Body of pancreas (tissue), 4 donors: ENCODE measurements around the gene GRIK1. TPM values are rescaled to one million over a fixed set of nuclear protein-coding genes. Genes with fewer than 3 reads are reported as not detected.

Source experiments
- ATAC-seq: fragments of 150-250 bp; one replicate; pipeline ENCODE4 v1.9.1; 2016
- DNase-seq, 4 donors: peaks; one replicate each; pipeline ENCODE4 v3.0.0-alpha.2; 2019
- H3K27ac ChIP-seq, 4 donors: fragments of 200-600 bp; sonication (generic); 1 replicate in 3 of 4; 2 replicates in 1 of 4; pipeline versions ENCODE4 v1.5.1 to v1.6.1; 2016 to 2019; ENCODE audit warnings: mild to moderate bottlenecking in 1 of 4, mixed read lengths in 1 of 4, moderate library complexity in 1 of 4
- H3K27me3 ChIP-seq, 2 donors: fragments of 200-600 bp; sonication (generic); one replicate each; pipeline ENCODE4 v1.6.0; 2016; ENCODE audit warnings: mild to moderate bottlenecking in 1 of 2
- H3K36me3 ChIP-seq, 2 donors: fragments of 200-600 bp; sonication (generic); replicated peaks in 1 of 2; 2 replicates each; pipeline ENCODE4 v1.5.1; 2016; ENCODE audit warnings: low read depth in 2 of 2; ENCODE audit not compliant: insufficient read depth in 1 of 2
- H3K4me1 ChIP-seq: fragments of 200-600 bp; sonication (generic); one replicate; pipeline ENCODE4 v1.6.0; 2016
- H3K4me3 ChIP-seq, 2 donors: fragments of 200-600 bp; sonication (generic); 1 replicate in 1 of 2; 2 replicates in 1 of 2; pipeline ENCODE4 v1.5.1; 2016 to 2019
- H3K9me3 ChIP-seq, 3 donors: fragments of 200-600 bp; sonication (generic); 1 replicate in 2 of 3; 2 replicates in 1 of 3; pipeline ENCODE4 v1.5.1; 2016
- CTCF ChIP-seq, 7 experiments: fragments of 450-650 bp in 4 of 7; fragments of 200-600 bp in 3 of 7; sonication (generic) in 3 of 7; IDR thresholded peaks; one replicate each; pipeline ENCODE4 v1.5.1; 2016 to 2019; ENCODE audit warnings: antibody characterized with exemption in 7 of 7
- POLR2A ChIP-seq, 3 donors: fragments of 450-650 bp; IDR thresholded peaks; one replicate each; pipeline ENCODE4 v1.6.1; 2016; ENCODE audit warnings: antibody characterized with exemption in 3 of 3, mild to moderate bottlenecking in 2 of 3
- WGBS, 2 donors: methylation state at CpG; one replicate each; pipeline ENCODE4 v1.1.5; 2017; 5-methylcytosine and 5-hydroxymethylcytosine counted together
- intact Hi-C: fragments of 100-400 bp; cut with DNase I; formaldehyde crosslinking; loops from one replicate; pipeline ENCODE4 v1.15.1; 2023
- total RNA-seq, 2 donors: library from RNA; depleted of rRNA; stranded (reverse); fragments of >200 nt; gene quantifications; one replicate each; pipeline ENCODE4 v1.1.0, GENCODE V29; 2016

GRIK1 gene
- total RNA-seq, 2 donors from 2014 or later, result 0.66 TPM; not detected in 1

- no peak overlapping the region for H3K27ac ChIP-seq
- TF ChIP-seq POLR2A (IDR thresholded peaks at IDR 0.05) (no peak), CTCF (IDR thresholded peaks at IDR 0.05) (no peak)
- intact Hi-C loops, result no loop called here
- 54 to 63% methylated on average over 1 of the region's 1 CpG for WGBS, 2 donors
- no peaks in the 10 kb centered on the region for H3K9me3 ChIP-seq
- no peaks in the 10 kb centered on the region for H3K36me3 ChIP-seq
- H3K4me3 ChIP-seq, result no peak overlapping the region
- DNase-seq (no peak), ATAC-seq (no peak)
- H3K27me3 ChIP-seq, result no peaks in the 10 kb centered on the region
- peaks cover 7% of the 10 kb centered on the region for H3K4me1 ChIP-seq
These were observed 353.1 kb downstream of the GRIK1 start for GRCh38 chr21:29586696-29587095.

- 39 to 50% methylated on average over 3 of the region's 3 CpGs for WGBS, 2 donors
These were observed 354.3 kb downstream of the GRIK1 start for GRCh38 chr21:29585462-29585861.

GRCh38 chr21:29583424-29583924, 356.3 kb downstream of the GRIK1 start:
- peaks cover 9% of the 10 kb centered on the region for H3K4me1 ChIP-seq
- no peaks in the 10 kb centered on the region for H3K36me3 ChIP-seq
- intact Hi-C loops, result no loop called here
- H3K27me3 ChIP-seq, result no peaks in the 10 kb centered on the region
- DNase-seq (no peak), ATAC-seq (no peak)
- no peak for TF ChIP-seq CTCF (IDR thresholded peaks at IDR 0.05)
- H3K9me3 ChIP-seq, result no peaks in the 10 kb centered on the region
- 66% methylated on average over 2 of the region's 2 CpGs for WGBS, 2 donors
- no peak overlapping the region for H3K27ac ChIP-seq
- H3K4me3 ChIP-seq, result no peak overlapping the region

More at GRCh38 chr21:29585462-29585861, 354.3 kb downstream of the GRIK1 start:
- ATAC-seq (peak; percentile 80), DNase-seq (peak; percentile 16 to 31 (median 19))
- peak overlapping the region in 1 of 4 donors; percentile 44 for H3K27ac ChIP-seq
- H3K4me3 ChIP-seq, result no peak overlapping the region
- H3K27me3 ChIP-seq, result no peaks in the 10 kb centered on the region
- intact Hi-C loops, result no loop called here
- H3K9me3 ChIP-seq, result no peaks in the 10 kb centered on the region
- H3K36me3 ChIP-seq, result no peaks in the 10 kb centered on the region
- no peak for TF ChIP-seq CTCF (IDR thresholded peaks at IDR 0.05)
- no peak for TF ChIP-seq POLR2A (IDR thresholded peaks at IDR 0.05)
- peaks cover 7% of the 10 kb centered on the region for H3K4me1 ChIP-seq

- Histone ChIP-seq H3K36me3 (no peaks in the 10 kb centered on the region), H3K4me3 (no peak overlapping the region), H3K9me3 (no peaks in the 10 kb centered on the region), H3K27ac (no peak overlapping the region), H3K4me1 (peaks cover 13% of the 10 kb centered on the region), H3K27me3 (no peaks in the 10 kb centered on the region)
- no peak for DNase-seq
- no peak for ATAC-seq
- TF ChIP-seq CTCF (IDR thresholded peaks at IDR 0.05), result no peak
- TF ChIP-seq POLR2A (IDR thresholded peaks at IDR 0.05), result no peak
- intact Hi-C loops, result no loop called here
- 94 to 100% methylated on average over 5 of the region's 5 CpGs for WGBS, 2 donors
These were observed 356.9 kb downstream of the GRIK1 start for GRCh38 chr21:29582855-29583254.

GRCh38 chr21:29581393-29581792, 358.4 kb downstream of the GRIK1 start:
- Histone ChIP-seq H3K9me3 (no peaks in the 10 kb centered on the region), H3K4me3 (no peak overlapping the region), H3K27me3 (no peaks in the 10 kb centered on the region), H3K36me3 (no peaks in the 10 kb centered on the region), H3K4me1 (peaks cover 13% of the 10 kb centered on the region), H3K27ac (no peak overlapping the region)
- 67 to 69% methylated on average over 5 of the region's 5 CpGs for WGBS, 2 donors
- intact Hi-C loops, result no loop called here
- ATAC-seq, result no peak
- DNase-seq, result no peak
- TF ChIP-seq CTCF (IDR thresholded peaks at IDR 0.05) (no peak), POLR2A (IDR thresholded peaks at IDR 0.05) (no peak)
